GM10248 (cell line): ENCODE data around the gene STK39.

Experiments
- CTCF ChIA-PET: fragments of 300-600 bp; sonication (Branson Sonifier 250); formaldehyde crosslinking; extraction: SDS; loops from one replicate; lab custom pipeline; 2021; ENCODE audit warnings: antibody characterized with exemption; lab: Yijun Ruan, JAX
- POLR2A ChIA-PET: fragments of 350-650 bp; sonication (Branson Sonifier 250); formaldehyde crosslinking; extraction: SDS; loops from one replicate; lab custom pipeline; 2020; ENCODE audit warnings: antibody characterized with exemption; lab: Yijun Ruan, JAX
- DNase-seq: peaks from one replicate; pipeline ENCODE4 v3.0.0; 2012; ENCODE audit errors: extremely low spot score
- TF ChIP-seq, protein P1 (sequence below): IDR thresholded peaks from 2 replicates; pipeline ENCODE4 v1.5.1; 2012; ENCODE audit warnings: mild to moderate bottlenecking, low read depth; ENCODE audit errors: extremely low read depth, missing control alignments, control extremely low read depth

The STK39 gene

DNA sequence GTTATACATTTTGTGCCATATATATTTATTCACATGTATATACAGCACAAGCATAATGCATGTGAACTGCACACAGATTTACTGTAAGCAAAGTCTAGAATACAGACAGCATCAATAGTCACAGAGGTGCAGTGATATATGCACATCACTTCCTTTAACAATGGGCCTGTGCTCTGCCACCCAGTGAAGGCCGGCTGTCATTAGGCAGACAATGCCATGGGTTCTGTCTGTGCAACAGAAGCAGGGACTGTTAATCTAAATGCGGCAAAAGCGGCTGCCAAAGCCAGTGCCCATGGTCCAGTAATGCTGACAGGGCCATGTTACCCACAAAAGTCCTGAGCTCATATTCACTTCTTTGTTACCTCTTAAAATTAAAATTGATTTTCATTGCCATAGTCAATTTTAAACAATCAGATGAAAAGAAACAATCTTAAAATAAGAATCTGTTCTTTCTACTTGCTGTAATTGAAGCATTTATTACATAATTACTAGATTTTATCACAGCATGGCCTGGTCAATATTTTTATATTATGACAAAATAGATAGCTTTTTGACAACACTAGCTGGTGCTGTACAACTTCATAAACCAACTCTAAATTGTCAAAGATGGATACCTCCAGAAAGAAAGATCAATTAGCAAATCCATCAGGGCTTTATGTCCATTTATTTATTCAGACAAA is 232.0 kb downstream of the STK39 start:
- ChIA-PET CTCF (interaction anchor here (1.3 kb wide), 1 partner anchor 10 kb away, joined by 3 read pairs; no protein-coding TSS in a partner anchor), POLR2A (no interaction called here)
- TF ChIP-seq, protein P1, sequence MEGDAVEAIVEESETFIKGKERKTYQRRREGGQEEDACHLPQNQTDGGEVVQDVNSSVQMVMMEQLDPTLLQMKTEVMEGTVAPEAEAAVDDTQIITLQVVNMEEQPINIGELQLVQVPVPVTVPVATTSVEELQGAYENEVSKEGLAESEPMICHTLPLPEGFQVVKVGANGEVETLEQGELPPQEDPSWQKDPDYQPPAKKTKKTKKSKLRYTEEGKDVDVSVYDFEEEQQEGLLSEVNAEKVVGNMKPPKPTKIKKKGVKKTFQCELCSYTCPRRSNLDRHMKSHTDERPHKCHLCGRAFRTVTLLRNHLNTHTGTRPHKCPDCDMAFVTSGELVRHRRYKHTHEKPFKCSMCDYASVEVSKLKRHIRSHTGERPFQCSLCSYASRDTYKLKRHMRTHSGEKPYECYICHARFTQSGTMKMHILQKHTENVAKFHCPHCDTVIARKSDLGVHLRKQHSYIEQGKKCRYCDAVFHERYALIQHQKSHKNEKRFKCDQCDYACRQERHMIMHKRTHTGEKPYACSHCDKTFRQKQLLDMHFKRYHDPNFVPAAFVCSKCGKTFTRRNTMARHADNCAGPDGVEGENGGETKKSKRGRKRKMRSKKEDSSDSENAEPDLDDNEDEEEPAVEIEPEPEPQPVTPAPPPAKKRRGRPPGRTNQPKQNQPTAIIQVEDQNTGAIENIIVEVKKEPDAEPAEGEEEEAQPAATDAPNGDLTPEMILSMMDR = no peak
- DNase-seq = no peak

DNA sequence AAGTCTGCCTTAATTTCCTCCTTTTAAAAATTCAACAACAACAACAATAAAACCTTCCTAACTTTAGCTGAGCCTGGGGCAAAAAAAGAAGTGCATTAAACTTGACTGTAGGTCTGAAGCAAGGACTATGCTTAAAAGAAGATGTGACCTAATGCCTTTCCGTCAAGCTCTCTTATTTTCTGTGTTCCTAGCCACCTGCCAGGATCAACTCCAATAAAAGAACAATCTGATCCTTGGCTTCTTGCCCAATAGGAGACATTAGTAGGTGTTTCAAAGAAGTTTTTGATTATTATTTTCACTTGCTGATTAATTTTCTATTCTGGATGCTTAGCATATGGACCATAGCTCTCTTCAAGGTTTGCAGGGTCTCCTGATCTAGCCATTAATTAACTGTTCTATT is 237.5 kb downstream of the STK39 start:
- CTCF ChIA-PET = interaction anchor here (1.4 to 1.7 kb wide), 2 partner anchors 22 to 39 kb away, joined by 3 to 4 read pairs; no protein-coding TSS in a partner anchor
- POLR2A ChIA-PET = no interaction called here
- TF ChIP-seq, protein P1 = no peak
- no peak for DNase-seq

DNA sequence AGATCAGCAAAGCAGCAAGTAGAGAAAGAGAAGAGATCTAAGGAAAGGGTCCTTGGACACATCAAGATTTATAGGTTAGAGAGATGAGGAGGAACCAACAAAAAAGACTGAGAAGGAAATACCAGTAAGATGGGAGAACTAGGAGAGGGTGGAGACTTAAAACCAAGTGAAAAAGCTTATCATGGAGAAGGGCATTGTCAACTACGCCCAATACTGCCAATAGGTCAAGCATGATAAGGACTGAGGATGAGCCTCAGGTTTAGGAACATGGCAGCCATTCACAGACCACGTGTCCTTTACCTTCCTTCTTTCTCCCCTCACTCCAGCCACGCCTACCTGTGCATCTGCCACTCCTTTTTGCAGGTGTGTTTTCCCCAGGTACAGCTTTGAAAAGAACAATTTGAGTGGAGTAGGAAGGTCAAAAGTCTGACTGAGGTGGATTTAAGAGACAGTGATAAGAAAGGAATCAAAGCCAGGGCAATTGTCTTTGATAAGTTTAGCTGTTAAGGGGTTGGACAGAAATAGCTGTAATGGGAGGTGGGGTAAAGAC is 238.7 kb downstream of the STK39 start:
- CTCF ChIA-PET = interaction anchor here (1.5 kb wide), 1 partner anchor 111 kb away, joined by 3 read pairs; no protein-coding TSS in a partner anchor
- POLR2A ChIA-PET = no interaction called here
- TF ChIP-seq, protein P1 = no peak
- no peak for DNase-seq

DNA sequence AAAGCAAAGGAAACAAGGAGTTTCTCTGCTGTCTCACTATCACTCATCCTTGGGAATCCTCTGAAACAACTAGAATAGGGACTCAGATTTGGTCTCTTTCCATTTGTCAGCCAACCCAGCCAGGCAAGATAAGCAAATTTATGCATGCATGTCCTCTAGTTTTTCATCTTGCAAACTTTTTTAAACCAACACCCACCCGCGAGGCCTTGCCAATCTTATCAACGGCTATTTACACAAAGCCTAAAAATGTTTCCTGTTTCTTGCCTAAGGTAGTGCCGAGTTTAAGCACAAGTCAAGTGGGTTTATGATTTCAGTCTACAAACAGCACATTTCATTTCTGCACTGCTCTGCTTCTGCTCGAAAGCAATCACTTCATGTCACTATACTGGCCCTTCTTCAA is 240.9 kb downstream of the STK39 start:
- DNase-seq = no peak
- POLR2A ChIA-PET = no interaction called here
- TF ChIP-seq, protein P1 = no peak
- CTCF ChIA-PET = interaction anchor here (1.8 kb wide), 1 partner anchor 16 kb away, joined by 6 read pairs; no protein-coding TSS in a partner anchor

DNA sequence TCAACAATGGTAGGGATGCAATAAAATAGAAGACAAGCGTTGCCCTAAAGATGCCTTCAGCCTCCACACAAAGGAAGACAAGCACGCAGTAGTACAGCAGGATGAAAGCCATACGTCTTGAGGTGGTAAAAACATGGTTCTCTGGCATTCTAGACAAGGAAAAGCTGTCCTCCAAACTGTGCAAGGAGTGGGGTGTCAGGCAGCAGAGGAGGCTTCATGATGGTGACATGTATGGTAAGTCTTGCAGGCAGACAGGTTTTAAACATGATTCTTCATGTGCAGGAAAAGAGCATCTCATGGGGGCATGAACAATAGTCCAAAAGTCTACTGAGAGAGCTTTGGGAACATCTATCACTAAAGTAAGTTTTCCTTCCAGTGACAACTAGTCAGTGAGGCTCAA is 241.8 kb downstream of the STK39 start:
- TF ChIP-seq, protein P1 = no peak
- ChIA-PET CTCF (interaction anchor here (0.7 to 1.8 kb wide), 2 partner anchors 9 to 15 kb away, joined by 3 to 6 read pairs; no protein-coding TSS in a partner anchor), POLR2A (no interaction called here)

DNA sequence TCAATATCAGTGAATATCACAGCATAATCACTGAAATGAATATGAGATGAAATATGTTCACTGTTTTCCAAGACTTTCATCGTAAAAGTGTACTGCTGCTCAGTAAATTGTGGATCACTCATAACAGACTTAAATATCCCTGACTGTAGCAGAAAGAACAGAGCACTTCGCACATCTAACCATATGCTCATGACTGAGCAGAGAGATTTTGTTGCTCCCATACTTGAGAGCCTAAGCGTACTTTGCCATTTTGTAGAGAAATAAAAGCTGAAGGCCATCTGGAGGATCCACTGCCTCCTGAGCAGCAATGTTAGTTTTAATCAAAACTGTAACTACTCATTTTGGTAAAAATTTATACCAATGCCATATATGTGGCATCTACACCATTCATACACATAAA is 243.5 kb downstream of the STK39 start:
- no peak for DNase-seq
- ChIA-PET CTCF (no interaction called here), POLR2A (no interaction called here)
- TF ChIP-seq, protein P1 = no peak

More for the DNA sequence above, 241.8 kb downstream of the STK39 start:
- no peak for DNase-seq
